Hematopoietic multipotent progenitor cell treated with erythropoietin and hydrocortisone succinate and interleukin-3 and kit ligand, for 15 days (in vitro differentiated cells): ENCODE results near the gene KIFBP.

Source experiments
- DNase-seq: peaks from one replicate; pipeline ENCODE4 v3.0.0-alpha.2; 2015; ENCODE audit warnings: low spot score

The KIFBP gene

GRCh38 chr10:69051710-69052487 is 63.3 kb downstream of the KIFBP start:
- no peak for DNase-seq

- DNase-seq, result no peak
Observed at GRCh38 chr10:69052736-69053135, 64.1 kb downstream of the KIFBP start.

DNA sequence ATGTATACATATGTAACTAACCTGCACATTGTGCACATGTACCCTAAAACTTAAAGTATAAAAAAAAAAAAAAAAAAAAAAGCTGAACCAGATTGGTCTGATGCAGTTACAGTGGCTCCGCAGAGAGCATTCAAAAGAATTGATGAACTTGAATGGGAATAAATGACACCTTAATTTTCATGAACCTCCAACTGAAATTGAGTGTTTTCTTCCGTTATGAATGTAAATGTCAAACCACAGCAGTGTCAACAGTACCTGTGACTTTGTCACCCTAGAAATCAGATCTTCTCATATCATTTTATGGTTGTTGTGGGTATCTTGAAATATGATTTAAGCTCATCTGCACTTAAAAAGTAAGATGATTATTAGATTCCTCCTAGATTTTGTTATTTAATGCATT is 66.6 kb downstream of the KIFBP start:
- no peak for DNase-seq

DNA sequence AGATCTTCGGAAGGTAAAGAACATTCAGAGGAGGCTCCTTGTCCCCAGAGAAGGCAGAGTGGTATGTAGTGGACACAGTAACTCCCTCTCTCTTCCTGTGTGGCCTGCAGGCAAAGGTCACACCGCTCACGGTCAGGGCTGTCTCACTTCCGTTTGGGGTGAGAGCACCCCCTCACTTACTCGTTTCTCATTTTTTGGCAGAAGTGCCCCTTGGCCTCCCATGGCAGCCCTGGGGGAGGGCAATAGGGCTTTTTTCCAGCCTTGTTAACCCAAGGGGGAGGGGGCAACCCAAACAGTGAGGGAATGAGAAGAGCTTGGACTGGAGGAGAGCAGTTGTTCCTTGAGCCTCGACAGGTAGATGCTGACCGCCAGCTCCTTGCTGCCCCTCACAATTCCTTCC is 67.5 kb downstream of the KIFBP start:
- no peak for DNase-seq

DNA sequence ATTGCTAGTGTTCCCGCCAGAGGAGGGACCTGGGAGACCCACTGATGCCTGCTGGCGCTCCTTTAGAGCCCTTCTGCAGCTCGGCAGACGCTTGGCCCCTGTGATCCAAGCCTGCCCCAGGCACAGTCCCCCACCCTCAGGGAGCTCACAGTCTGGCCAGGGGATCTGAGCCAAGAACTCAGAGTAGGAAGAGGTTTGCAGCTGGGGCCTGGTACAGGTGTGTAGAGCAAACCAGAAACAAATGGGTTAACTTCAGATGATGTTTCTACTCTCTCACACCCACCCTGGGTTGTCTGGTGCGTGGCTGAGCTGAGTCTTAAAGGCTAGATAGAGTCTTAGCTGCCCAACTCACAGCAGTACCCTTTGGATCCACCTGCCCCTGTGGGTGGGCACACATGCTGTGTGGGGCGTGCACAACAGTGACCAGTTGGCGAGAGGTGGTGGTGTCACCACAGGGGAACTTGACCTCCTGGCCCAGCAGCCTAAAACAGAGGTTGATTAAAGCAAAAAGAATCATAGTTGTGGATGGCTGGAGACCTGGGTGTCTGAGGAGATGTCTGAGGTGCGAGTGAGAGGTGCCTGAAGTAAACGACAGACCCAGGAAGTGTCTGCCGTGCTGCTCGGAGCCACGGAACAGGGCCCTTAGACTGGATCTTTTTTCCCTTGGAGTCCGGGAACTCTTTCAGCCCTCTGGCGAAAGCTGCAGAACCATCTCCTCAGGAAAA is 68.1 kb downstream of the KIFBP start:
- DNase-seq, result no peak

DNA sequence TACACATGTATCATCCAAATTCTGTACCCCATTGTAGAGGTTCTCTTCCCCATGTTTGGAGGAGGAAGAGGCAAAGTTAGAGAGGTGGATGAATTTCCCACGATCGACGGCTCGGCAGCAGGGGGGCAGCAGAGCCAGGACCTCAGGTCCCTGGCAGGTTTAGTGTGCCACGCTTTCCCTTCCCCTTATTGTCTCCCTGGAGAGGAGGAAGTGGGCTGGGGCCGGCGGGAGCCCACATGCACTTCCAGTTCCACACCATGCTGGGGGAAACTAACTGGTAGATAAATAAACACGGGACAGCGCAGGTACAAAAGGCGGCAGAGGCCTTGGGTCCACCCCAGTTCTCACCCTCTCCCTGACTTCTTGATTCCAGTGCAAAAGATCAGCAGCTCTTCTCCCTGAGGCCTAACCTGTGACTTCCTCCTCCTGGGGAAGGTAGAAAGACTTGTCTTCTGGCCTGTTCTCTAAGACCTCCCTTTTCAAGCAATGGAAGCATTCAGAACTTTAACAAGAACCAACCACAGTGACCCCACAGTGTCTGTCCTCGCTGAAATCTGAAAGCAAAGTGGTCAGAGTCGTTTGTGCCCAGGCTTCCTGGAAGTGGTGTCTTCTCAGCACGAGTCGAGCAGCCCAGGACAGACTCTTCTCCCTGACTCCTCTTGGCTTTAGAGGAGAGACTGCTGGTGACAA is 68.8 kb downstream of the KIFBP start:
- DNase-seq, result no peak

DNA sequence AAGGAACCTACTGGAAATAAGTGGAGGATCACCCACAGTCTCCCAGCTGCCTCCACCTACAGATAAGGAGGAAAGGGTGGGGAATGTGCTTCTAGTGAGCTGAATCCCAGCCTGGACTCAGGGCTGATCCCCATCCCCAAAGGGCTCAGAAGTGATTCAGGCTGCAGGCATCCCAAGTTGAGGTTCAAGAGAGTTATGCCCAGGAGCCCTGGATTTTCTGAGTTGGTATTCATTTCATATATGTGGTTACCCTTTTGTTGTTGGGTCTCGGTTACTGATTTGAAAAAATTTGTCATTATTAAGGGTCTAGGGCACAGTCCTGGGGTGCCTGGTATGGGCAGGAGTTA is 69.3 kb downstream of the KIFBP start:
- no peak for DNase-seq

- no peak for DNase-seq
Observed at GRCh38 chr10:69060127-69060798, 71.7 kb downstream of the KIFBP start.

GRCh38 chr10:69061305-69062161 is 72.9 kb downstream of the KIFBP start:
- no peak for DNase-seq

DNA sequence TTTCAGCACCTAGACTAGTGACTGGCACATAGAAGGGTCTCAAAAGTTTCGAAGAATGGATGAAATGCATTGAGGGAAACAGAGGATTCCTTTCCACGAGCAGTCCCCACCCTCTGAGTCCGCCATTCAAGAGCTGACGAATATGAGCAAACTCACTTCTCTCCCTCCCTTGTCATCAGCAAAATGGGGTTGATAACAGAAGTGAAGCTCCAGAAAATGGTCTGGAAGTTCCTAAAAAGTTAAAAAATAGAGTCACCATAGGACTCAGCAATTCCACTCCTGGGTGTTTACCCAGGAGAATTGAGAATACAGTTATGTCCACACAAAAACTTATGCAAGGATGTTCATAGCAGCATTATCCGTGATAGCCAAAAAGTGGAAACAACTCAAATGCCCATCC is 74.3 kb downstream of the KIFBP start:
- no peak for DNase-seq

GRCh38 chr10:69064762-69065328 is 76.2 kb downstream of the KIFBP start:
- DNase-seq, result no peak

DNA sequence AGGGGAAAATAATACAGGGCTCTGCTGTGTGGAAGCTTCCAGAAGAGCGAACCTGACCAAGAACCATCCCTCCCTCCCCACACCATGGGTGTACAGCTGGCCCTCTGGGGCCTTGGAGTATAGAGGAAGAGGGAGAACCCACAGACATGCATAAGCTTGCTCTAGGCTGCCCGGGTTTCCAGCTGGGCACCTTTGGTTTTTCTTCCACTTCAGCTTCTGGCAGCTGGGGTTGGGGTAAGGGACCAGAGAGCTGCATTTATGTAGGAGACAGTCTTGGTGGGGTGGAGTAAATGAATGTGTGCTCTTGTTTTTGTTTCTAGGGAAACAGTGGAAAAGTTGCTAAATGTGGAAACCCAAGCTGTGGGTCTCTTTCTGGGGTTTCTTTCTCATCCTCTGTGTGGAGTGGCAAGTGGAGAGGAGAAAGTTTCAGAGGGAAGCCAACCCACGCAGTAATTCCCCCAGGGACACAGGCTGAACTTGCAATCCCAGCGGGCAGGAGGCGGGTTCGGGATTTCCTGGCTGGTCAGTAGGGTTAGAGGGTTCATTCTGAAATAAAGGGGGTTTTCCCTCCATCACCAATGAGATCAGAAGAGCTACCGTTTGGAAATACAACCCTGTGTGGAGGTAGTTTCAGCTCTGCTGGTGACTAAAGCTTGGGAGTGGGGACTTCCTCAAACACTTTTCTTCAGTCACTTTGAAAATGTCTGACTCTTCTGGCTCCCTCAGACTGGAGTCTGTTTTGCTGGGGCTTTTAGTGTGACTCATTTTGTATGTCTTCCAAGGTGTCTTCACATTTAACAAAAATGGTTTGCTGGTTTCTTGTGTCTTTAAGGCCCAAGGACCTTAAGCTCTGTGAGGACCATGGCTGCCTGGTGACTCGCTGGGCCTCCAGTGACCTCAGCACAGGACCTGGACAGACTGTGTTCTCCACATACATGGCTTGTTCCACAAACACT is 77.1 kb downstream of the KIFBP start:
- DNase-seq, result no peak
